HCT116 (cell line): Measurements from ENCODE around the gene RMND1.

Experiments used
- CEBPB ChIP-seq: IDR thresholded peaks from 2 replicates; pipeline ENCODE4 v1.6.1; 2012; ENCODE audit warnings: low read depth
- ELF1 ChIP-seq: IDR thresholded peaks from 2 replicates; pipeline ENCODE4 v1.6.1; 2012; ENCODE audit warnings: low read depth, borderline replicate concordance
- EZH2 ChIP-seq: fragments of 200-600 bp; sonication (generic); IDR thresholded peaks from 2 replicates; pipeline ENCODE4 v1.6.1; 2017; ENCODE audit warnings: antibody characterized with exemption, mixed run types
- JUND ChIP-seq: IDR thresholded peaks from 2 replicates; pipeline ENCODE4 v1.6.1; 2012
- POLR2A ChIP-seq: IDR thresholded peaks from 2 replicates; pipeline ENCODE4 v1.7.0; 2011; ENCODE audit warnings: borderline replicate concordance; ENCODE audit not compliant: insufficient read depth, insufficient read length; ENCODE audit errors: extremely low read depth
- POLR2AphosphoS5 ChIP-seq: IDR thresholded peaks from 2 replicates; pipeline ENCODE4 v1.6.1; 2011; ENCODE audit warnings: mild to moderate bottlenecking, low read depth, low read length, moderate library complexity
- SRF ChIP-seq: IDR thresholded peaks from 2 replicates; pipeline ENCODE4 v1.6.1; 2012; ENCODE audit warnings: low read depth
- ZNF274 ChIP-seq: fragments of 200-500 bp; sonication (Bioruptor generic); IDR thresholded peaks from 2 replicates; pipeline ENCODE4 v1.6.1; 2014; ENCODE audit warnings: mild to moderate bottlenecking, low read depth, low read length, inconsistent platforms
- TF ChIP-seq, protein P1 (sequence below): IDR thresholded peaks from 2 replicates; pipeline ENCODE4 v1.6.1; 2012
- TF ChIP-seq, protein P2 (sequence below): IDR thresholded peaks from 2 replicates; pipeline ENCODE4 v1.6.1; 2011; ENCODE audit warnings: mild to moderate bottlenecking, low read length, moderate library complexity; ENCODE audit not compliant: insufficient replicate concordance; ENCODE audit errors: extremely low read depth
- TF ChIP-seq, protein P3 (sequence below), 3 experiments: fragments of 200-600 bp in 1 of 3; sonication (generic) in 1 of 3; IDR thresholded peaks in 2 of 3; conservative IDR thresholded peaks in 1 of 3; 2 replicates each; pipeline ENCODE4 v1.5.1; 2012 to 2017; ENCODE audit warnings: low read depth in 2 of 3, low read length in 2 of 3, antibody characterized with exemption in 1 of 3, borderline replicate concordance in 1 of 3, control low read depth in 1 of 3, mild to moderate bottlenecking in 1 of 3, mixed read lengths in 1 of 3, mixed run types in 1 of 3, moderate library complexity in 1 of 3; ENCODE audit not compliant: insufficient read depth in 1 of 3
- TF ChIP-seq, protein P4 (sequence below): IDR thresholded peaks from 2 replicates; pipeline ENCODE4 v1.6.1; 2012

DNA sequence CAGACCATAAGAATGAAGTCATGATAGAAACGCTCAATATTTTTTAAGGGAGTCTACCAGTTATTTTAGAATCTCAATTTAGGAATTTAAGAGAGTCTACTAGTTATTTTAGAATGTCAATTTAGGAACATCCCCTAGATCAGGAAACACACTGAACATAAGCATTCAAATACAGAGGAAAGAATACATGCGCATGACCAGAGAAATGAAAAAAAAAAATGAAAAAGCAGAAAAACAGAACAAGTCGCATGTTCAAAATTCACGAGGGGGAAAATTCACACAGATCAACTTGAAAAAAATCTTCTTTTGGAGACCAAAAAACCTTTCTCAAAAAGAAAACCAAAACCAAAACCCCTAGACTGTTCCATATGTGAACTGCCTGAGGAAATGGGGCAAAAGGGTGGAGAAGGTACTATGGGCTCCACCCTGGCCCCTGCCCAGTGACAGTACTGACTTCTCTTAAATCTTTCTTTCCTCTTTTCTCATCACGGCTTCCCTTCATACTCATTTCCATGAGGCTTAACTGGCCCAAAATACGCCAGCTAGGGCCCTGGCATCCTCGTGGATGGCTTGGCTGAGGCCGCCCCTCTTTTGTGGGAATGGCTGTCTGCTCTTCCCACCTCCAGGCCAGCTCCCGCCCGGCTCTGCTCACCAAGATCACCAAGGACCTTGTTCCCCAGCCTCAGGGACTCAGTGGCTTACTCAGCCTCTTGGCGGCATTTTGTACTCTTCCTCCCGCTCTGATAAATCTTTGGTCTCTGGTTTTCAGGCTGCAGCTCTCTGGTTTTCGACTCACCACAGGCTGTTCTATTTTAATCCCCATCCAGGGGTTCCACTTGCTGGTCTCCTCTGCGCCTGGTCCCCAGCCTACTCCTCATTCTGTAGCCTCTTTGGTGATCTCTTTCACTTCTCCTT is 71.7 kb downstream of the RMND1 start:
- TF ChIP-seq POLR2A (no peak), JUND (no peak), CEBPB (no peak), SRF (no peak), POLR2AphosphoS5 (no peak), EZH2 (no peak), ZNF274 (no peak), ELF1 (no peak)
- TF ChIP-seq, protein P1, sequence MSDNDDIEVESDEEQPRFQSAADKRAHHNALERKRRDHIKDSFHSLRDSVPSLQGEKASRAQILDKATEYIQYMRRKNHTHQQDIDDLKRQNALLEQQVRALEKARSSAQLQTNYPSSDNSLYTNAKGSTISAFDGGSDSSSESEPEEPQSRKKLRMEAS: no peak
- TF ChIP-seq, protein P2, sequence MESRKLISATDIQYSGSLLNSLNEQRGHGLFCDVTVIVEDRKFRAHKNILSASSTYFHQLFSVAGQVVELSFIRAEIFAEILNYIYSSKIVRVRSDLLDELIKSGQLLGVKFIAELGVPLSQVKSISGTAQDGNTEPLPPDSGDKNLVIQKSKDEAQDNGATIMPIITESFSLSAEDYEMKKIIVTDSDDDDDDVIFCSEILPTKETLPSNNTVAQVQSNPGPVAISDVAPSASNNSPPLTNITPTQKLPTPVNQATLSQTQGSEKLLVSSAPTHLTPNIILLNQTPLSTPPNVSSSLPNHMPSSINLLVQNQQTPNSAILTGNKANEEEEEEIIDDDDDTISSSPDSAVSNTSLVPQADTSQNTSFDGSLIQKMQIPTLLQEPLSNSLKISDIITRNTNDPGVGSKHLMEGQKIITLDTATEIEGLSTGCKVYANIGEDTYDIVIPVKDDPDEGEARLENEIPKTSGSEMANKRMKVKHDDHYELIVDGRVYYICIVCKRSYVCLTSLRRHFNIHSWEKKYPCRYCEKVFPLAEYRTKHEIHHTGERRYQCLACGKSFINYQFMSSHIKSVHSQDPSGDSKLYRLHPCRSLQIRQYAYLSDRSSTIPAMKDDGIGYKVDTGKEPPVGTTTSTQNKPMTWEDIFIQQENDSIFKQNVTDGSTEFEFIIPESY: no peak
- TF ChIP-seq, protein P3, sequence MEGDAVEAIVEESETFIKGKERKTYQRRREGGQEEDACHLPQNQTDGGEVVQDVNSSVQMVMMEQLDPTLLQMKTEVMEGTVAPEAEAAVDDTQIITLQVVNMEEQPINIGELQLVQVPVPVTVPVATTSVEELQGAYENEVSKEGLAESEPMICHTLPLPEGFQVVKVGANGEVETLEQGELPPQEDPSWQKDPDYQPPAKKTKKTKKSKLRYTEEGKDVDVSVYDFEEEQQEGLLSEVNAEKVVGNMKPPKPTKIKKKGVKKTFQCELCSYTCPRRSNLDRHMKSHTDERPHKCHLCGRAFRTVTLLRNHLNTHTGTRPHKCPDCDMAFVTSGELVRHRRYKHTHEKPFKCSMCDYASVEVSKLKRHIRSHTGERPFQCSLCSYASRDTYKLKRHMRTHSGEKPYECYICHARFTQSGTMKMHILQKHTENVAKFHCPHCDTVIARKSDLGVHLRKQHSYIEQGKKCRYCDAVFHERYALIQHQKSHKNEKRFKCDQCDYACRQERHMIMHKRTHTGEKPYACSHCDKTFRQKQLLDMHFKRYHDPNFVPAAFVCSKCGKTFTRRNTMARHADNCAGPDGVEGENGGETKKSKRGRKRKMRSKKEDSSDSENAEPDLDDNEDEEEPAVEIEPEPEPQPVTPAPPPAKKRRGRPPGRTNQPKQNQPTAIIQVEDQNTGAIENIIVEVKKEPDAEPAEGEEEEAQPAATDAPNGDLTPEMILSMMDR (IDR thresholded peaks at IDR 0.05 in 2 of 3, conservative IDR thresholded peaks at IDR 0.05 in 1 of 3; ENCODE audit: borderline replicate concordance in 1 of 3, insufficient read depth in 1 of 3, low read depth in 2 of 3, low read length in 2 of 3): no peak
- TF ChIP-seq, protein P4, sequence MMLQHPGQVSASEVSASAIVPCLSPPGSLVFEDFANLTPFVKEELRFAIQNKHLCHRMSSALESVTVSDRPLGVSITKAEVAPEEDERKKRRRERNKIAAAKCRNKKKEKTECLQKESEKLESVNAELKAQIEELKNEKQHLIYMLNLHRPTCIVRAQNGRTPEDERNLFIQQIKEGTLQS: no peak
